Activated CD4-positive, alpha-beta T cell treated with anti-CD3 and anti-CD28 coated beads, Interleukin-10, Interleukin-2, amounts not matched to agents 100 ng/mL and 50 ng/mL, durations not matched to agents 16 hours and 8 hours (primary cell): ENCODE measurements around the gene DENND1B.
"Not testable (repeated sequence)": the region's sequence is repeated elsewhere in the genome, so short reads cannot be mapped to it uniquely, and the experiment has no call there.

ENCODE experiments used
- DNase-seq: peaks from one replicate; pipeline ENCODE4 v3.0.0-alpha.2; 2020

The DENND1B gene

GRCh38 chr1:197782722-197783360 is 7.6 kb upstream of the DENND1B start:
- no peak for DNase-seq

GRCh38 chr1:197781968-197782721 is 6.9 kb upstream of the DENND1B start:
- no peak for DNase-seq

GRCh38 chr1:197779921-197780320 is 4.6 kb upstream of the DENND1B start:
- no peak for DNase-seq

- no peak for DNase-seq
Measured at GRCh38 chr1:197778366-197778945, 3.2 kb upstream of the DENND1B start.

- DNase-seq = peak; percentile 88
Measured at GRCh38 chr1:197776351-197777105, 1.2 kb upstream of the DENND1B start.

- peak; percentile 63 for DNase-seq
Measured at GRCh38 chr1:197774466-197775281, 606 bp downstream of the DENND1B start.

GRCh38 chr1:197773856-197774255 is 1.4 kb downstream of the DENND1B start:
- no peak for DNase-seq

- no peak for DNase-seq
Measured at GRCh38 chr1:197771904-197772556, 3.2 kb downstream of the DENND1B start.

GRCh38 chr1:197771386-197771785 is 3.9 kb downstream of the DENND1B start:
- no peak for DNase-seq

- no peak for DNase-seq
Measured at GRCh38 chr1:197770243-197770642, 5.0 kb downstream of the DENND1B start.

- no peak for DNase-seq
Measured at GRCh38 chr1:197769287-197769686, 6.0 kb downstream of the DENND1B start.

- DNase-seq = no peak
Measured at GRCh38 chr1:197768014-197768805, 7.1 kb downstream of the DENND1B start.

GRCh38 chr1:197763769-197764168 is 11.5 kb downstream of the DENND1B start:
- no peak for DNase-seq

- no peak for DNase-seq
Measured at GRCh38 chr1:197763307-197763706, 12.0 kb downstream of the DENND1B start.

GRCh38 chr1:197761654-197762053 is 13.6 kb downstream of the DENND1B start:
- no peak for DNase-seq

- DNase-seq = not testable (repeated sequence)
Measured at GRCh38 chr1:197755553-197755952, 19.7 kb downstream of the DENND1B start.

- DNase-seq = not testable (repeated sequence)
Measured at GRCh38 chr1:197752652-197753164, 22.6 kb downstream of the DENND1B start.

GRCh38 chr1:197750366-197750765 is 24.9 kb downstream of the DENND1B start:
- DNase-seq = no peak

GRCh38 chr1:197745911-197746310 is 29.4 kb downstream of the DENND1B start:
- DNase-seq = no peak

- no peak for DNase-seq
Measured at GRCh38 chr1:197744979-197745378, 30.3 kb downstream of the DENND1B start.

- no peak for DNase-seq
Measured at GRCh38 chr1:197743578-197743977, 31.7 kb downstream of the DENND1B start.
